MM.1S (cell line): ENCODE data around the gene FARP2.

Experiments
- DNase-seq: peaks from one replicate; pipeline ENCODE4 v3.0.0-alpha.2; 2015
- H2AFZ ChIP-seq: fragments of 300-600 bp; sonication (generic); 2 replicates; pipeline ENCODE4 v1.6.0; 2016; ENCODE audit warnings: antibody characterized with exemption, low read length
- H3F3A ChIP-seq: fragments of 300-600 bp; sonication (generic); 2 replicates; pipeline ENCODE4 v1.6.1; 2016; ENCODE audit warnings: mild to moderate bottlenecking, antibody characterized with exemption, low read length, moderate library complexity, mixed read lengths; ENCODE audit not compliant: insufficient read depth
- H3K27ac ChIP-seq: fragments of 300-600 bp; sonication (generic); 2 replicates; pipeline ENCODE4 v1.5.1; 2016; ENCODE audit warnings: mild to moderate bottlenecking, low read length
- H3K27me3 ChIP-seq: fragments of 300-600 bp; sonication (generic); replicated peaks from 2 replicates; pipeline ENCODE4 v1.6.0; 2016; ENCODE audit warnings: low read length; ENCODE audit not compliant: insufficient read depth
- H3K36me3 ChIP-seq: fragments of 300-600 bp; sonication (generic); replicated peaks from 2 replicates; pipeline ENCODE4 v1.6.1; 2016; ENCODE audit warnings: mild to moderate bottlenecking, low read length, mixed read lengths; ENCODE audit not compliant: insufficient read depth
- H3K4me1 ChIP-seq: fragments of 300-600 bp; sonication (generic); 2 replicates; pipeline ENCODE4 v1.6.1; 2016; ENCODE audit warnings: low read length, mixed read lengths
- H3K4me2 ChIP-seq: fragments of 300-600 bp; sonication (generic); 2 replicates; pipeline ENCODE4 v1.6.0; 2016; ENCODE audit warnings: low read depth, low read length
- H3K4me3 ChIP-seq: fragments of 300-600 bp; sonication (generic); 2 replicates; pipeline ENCODE4 v1.5.1; 2016; ENCODE audit warnings: low read length, mixed read lengths
- H3K79me2 ChIP-seq: fragments of 300-600 bp; sonication (generic); 2 replicates; pipeline ENCODE4 v1.6.1; 2016; ENCODE audit warnings: mixed run types, low read length, mixed read lengths
- H3K9ac ChIP-seq: fragments of 300-600 bp; sonication (generic); 2 replicates; pipeline ENCODE4 v1.6.1; 2016; ENCODE audit warnings: low read length, mixed read lengths
- H3K9me2 ChIP-seq: fragments of 300-600 bp; sonication (generic); replicated peaks from 2 replicates; pipeline ENCODE4 v1.6.1; 2016; ENCODE audit warnings: mild to moderate bottlenecking, low read length, mixed read lengths; ENCODE audit not compliant: insufficient read depth
- H3K9me3 ChIP-seq: fragments of 300-600 bp; sonication (generic); replicated peaks from 2 replicates; pipeline ENCODE4 v1.6.1; 2016; ENCODE audit warnings: mild to moderate bottlenecking, low read length, mixed read lengths; ENCODE audit not compliant: insufficient read depth
- H4K20me1 ChIP-seq: fragments of 300-600 bp; sonication (generic); 2 replicates; pipeline ENCODE4 v1.6.1; 2016; ENCODE audit warnings: mild to moderate bottlenecking, low read length, moderate library complexity, mixed read lengths; ENCODE audit not compliant: insufficient read depth
- EZH2 ChIP-seq: fragments of 300-600 bp; sonication (generic); optimal IDR thresholded peaks from 2 replicates; pipeline ENCODE3; 2017; ENCODE audit warnings: low read depth, mild to moderate bottlenecking, antibody characterized with exemption, low read length, mixed read lengths
- EZH2phosphoT487 ChIP-seq: fragments of 300-600 bp; sonication (generic); IDR thresholded peaks from 2 replicates; pipeline ENCODE4 v1.6.1; 2018; ENCODE audit warnings: antibody characterized with exemption, low read length
- TF ChIP-seq, protein P1 (sequence below): fragments of 300-600 bp; sonication (generic); IDR thresholded peaks from 2 replicates; pipeline ENCODE4 v1.5.1; 2016; ENCODE audit warnings: antibody characterized with exemption, low read length, mixed read lengths

The FARP2 gene

DNA sequence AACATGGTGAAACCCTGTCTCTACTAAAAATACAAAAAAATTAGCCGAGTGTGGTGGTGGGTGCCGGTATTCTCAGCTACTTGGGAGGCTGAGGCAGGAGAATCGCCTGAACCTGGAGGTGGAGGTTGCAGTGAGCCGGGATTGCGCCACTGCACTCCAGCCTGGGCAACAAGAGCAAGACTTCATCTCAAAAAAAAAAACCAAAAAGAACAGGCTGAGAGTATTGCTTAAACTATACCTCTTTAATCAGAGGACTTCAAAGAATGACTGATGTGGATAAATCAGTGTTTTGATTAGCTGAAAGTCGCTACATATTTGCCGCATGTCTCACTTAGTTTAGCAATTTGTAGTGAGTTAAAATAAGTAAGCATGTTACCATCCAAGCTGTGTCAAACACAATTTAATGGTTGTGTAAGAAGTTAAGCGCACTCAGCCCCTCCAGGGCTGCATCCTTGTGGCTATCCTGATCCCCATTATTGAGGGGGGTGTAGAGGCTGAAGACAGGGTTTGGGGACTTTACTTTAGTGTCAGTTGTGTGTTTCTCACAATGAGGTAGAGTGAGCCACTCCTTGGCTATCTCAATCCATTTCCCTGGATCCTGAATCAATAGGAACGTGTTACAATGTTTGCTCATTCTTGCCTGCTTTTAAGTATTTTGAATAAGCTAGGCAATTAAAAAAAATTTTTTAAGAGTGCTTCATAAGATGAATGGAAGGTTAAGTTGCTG, 11.0 kb upstream of the FARP2 start:
- Histone ChIP-seq H3K9me3 (no peaks in the 10 kb centered on the region), H3F3A (peaks cover 14% of the 10 kb centered on the region), H2AFZ (no peak overlapping the region), H3K4me1 (peaks cover 18% of the 10 kb centered on the region), H3K4me3 (no peak overlapping the region), H3K9ac (no peak overlapping the region), H4K20me1 (no peaks in the 10 kb centered on the region), H3K79me2 (peaks cover 22% of the 10 kb centered on the region), H3K36me3 (no peaks in the 10 kb centered on the region; the same call in 1 of the 2 replicates), H3K27ac (no peak overlapping the region), H3K4me2 (no peak overlapping the region), H3K27me3 (no peaks in the 10 kb centered on the region), H3K9me2 (no peaks in the 10 kb centered on the region)
- TF ChIP-seq EZH2 (no peak), EZH2phosphoT487 (no peak)
- TF ChIP-seq, protein P1, sequence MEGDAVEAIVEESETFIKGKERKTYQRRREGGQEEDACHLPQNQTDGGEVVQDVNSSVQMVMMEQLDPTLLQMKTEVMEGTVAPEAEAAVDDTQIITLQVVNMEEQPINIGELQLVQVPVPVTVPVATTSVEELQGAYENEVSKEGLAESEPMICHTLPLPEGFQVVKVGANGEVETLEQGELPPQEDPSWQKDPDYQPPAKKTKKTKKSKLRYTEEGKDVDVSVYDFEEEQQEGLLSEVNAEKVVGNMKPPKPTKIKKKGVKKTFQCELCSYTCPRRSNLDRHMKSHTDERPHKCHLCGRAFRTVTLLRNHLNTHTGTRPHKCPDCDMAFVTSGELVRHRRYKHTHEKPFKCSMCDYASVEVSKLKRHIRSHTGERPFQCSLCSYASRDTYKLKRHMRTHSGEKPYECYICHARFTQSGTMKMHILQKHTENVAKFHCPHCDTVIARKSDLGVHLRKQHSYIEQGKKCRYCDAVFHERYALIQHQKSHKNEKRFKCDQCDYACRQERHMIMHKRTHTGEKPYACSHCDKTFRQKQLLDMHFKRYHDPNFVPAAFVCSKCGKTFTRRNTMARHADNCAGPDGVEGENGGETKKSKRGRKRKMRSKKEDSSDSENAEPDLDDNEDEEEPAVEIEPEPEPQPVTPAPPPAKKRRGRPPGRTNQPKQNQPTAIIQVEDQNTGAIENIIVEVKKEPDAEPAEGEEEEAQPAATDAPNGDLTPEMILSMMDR, result no peak
- no peak for DNase-seq

DNA sequence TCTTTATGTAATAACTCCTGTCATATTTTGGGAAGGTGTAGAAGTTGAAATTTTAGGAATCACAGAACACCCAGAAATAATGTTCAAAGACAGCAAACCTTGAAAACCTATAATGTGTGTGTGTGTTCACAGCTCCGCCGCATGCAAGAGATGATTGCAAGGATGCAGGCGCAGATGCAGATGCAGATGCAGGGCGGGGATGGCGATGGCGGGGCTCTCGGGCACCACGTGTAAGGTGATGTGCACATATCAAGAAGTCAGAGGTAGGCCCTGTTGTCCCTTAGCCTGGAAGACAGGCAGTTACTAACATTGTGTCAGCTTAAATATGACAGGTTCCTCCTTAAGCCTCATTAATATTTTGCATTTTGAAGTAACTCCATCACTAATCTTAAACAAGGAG, 6.1 kb upstream of the FARP2 start:
- no peaks in the 10 kb centered on the region for H3K79me2 ChIP-seq
- H3K27ac ChIP-seq, result no peak overlapping the region
- no peak for DNase-seq
- no peaks in the 10 kb centered on the region for H4K20me1 ChIP-seq
- no peaks in the 10 kb centered on the region for H3K9me2 ChIP-seq
- H3K4me3 ChIP-seq, result no peak overlapping the region
- peaks cover 9% of the 10 kb centered on the region for H3F3A ChIP-seq
- no peaks in the 10 kb centered on the region for H3K9me3 ChIP-seq
- no peak overlapping the region for H3K9ac ChIP-seq
- H3K36me3 ChIP-seq, result no peaks in the 10 kb centered on the region; the same call in 1 of the 2 replicates
- no peak overlapping the region for H2AFZ ChIP-seq
- TF ChIP-seq EZH2phosphoT487 (no peak), EZH2 (no peak)
- TF ChIP-seq, protein P1, result no peak
- H3K27me3 ChIP-seq, result no peaks in the 10 kb centered on the region
- H3K4me1 ChIP-seq, result peaks cover 3% of the 10 kb centered on the region; the same call in 1 of the 2 replicates
- no peak overlapping the region for H3K4me2 ChIP-seq

DNA sequence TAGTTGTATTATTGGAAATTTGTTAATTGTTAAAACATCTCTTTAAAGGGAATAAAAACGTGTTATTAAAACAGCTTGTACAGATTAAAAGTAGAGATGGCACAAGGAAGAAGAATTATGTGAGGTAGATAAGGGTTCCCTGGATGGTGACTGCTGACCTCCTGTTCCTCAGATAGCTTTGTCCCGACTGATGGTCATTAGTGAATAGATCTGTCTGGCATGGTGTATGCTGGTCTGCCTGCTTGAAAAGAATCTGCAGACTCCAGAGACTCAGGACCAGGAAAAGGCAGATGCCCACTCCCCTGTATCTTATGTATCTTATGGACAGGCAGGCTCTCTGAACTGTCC, 5.6 kb upstream of the FARP2 start:
- H2AFZ ChIP-seq, result no peak overlapping the region
- H4K20me1 ChIP-seq, result no peaks in the 10 kb centered on the region
- no peaks in the 10 kb centered on the region for H3K9me2 ChIP-seq
- no peaks in the 10 kb centered on the region for H3K27me3 ChIP-seq
- no peaks in the 10 kb centered on the region; the same call in 1 of the 2 replicates for H3K36me3 ChIP-seq
- peaks cover 9% of the 10 kb centered on the region for H3F3A ChIP-seq
- no peaks in the 10 kb centered on the region for H3K79me2 ChIP-seq
- DNase-seq, result no peak
- TF ChIP-seq EZH2phosphoT487 (no peak), EZH2 (no peak)
- TF ChIP-seq, protein P1, result no peak
- H3K4me3 ChIP-seq, result no peak overlapping the region
- H3K4me2 ChIP-seq, result no peak overlapping the region
- peaks cover 6% of the 10 kb centered on the region; the same call in 1 of the 2 replicates for H3K4me1 ChIP-seq
- H3K9ac ChIP-seq, result no peak overlapping the region
- no peaks in the 10 kb centered on the region for H3K9me3 ChIP-seq
- no peak overlapping the region for H3K27ac ChIP-seq
